NCI-H446 (cell line): ENCODE data around the gene TMEM132D.

Source experiments
- DNase-seq, 2 experiments: peaks; one replicate each; lab custom pipeline; 2025; lab: John Stamatoyannopoulos, UW

The TMEM132D gene

DNA sequence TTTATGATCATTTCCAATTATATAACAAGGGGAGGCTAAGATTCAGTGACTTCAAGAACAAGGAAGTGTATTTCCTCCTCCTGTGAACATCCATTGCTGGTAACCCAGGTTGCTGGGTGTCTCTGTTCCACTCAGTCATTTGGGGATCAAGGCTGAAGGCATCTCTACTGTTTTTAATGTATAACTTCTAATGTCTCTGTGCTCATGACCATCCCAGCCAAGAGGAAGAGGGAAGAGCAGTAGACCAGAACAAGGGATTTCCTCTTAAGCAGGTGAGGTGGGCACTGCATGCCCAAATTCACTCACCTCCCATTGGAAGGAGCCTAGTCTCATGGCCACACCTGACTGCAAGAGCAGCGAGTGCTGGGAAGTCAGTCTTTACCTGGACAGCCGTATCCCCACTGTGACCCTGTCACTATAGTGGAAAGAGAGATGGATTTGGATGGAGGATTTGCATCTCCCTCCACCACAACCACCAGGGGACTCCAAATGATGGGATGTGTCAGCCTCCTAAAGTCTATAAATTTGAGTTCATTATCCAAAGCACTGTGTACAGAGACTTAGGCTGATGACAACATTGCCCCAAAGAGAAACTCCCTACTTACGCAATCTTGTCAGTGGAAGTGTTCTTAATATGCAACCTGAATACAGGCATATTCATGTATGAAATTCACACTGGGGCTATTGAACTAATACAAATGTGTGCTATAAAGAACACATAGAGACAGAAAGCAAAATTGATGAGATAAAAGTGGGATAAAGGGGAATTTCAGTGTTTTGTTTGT lies 368.7 kb downstream of the TMEM132D start:
- no peak for DNase-seq

DNA sequence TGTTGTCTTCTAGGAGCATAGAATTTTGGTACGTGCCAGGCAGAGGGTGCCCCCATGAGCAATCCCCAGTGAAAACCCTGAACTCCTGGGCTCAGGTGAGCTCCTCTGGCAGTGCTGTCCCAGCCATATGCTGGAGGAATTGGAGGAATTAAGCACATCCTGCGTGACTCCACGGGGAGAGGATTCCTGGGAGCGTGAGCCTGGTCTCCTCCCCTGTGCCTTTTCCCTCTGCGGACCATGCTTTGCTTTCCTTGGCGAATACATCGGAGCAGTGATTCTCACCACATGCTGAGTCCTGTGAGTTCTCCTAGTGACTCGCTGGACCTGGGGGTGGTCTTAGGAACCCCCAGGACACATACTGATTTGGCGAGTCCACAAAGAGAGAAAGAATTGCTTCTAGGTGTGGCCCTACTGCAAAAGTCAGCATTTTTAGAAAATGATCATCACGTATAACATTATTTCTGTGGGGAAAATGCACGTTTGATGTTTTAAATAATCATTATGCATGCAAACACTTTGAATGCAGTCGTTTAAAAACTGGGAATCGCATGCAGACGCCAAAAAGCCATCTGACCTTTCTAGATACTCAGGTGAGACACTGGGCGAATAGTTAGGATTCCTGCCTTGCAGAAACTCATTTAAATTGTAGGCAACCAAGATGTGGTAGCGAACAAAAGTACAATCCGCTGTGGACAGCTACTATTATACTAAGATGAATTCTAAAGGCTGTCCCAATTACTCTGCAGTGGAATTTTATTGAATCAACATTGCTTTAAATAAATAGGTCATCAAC lies 370.9 kb downstream of the TMEM132D start:
- DNase-seq, result no peak

DNA sequence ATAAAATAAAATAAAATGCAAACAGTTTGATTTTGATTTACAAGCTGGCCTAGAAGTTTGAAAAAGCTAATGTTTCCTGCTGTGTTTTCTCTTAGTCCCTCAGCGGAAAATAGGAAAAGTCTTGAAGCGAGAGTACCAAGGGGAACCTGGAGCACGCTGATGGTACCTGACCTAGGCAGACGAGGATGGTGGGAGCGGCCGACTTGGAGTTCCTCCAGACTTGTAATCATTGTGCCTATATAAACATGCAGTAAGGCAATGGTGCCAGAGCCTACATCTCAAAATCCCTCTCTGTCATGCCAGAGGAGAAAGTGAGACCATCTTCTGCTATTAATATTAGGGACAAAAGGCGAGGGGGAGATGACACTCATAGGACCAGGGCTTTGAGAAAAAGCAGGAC lies 371.7 kb downstream of the TMEM132D start:
- no peak for DNase-seq

DNA sequence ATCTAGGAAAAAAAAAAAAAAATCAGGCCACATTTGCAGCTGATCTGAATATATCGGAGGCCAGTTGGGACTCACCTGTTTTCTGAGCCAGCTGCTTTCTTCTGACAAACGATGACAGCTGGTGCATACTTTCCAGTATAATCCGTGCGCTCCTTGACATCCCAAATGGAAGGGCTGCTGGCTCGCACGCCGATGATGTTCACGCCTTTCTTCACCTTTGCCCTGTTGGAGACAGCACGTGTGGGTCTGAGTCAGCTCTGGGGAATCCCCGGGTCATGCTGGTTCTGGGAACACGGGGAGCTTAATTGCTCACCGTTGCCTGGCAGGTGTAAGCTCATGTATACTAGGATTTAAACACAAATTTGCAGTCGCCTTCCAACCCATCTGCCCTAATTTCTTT lies 372.8 kb downstream of the TMEM132D start:
- DNase-seq, result no peak

DNA sequence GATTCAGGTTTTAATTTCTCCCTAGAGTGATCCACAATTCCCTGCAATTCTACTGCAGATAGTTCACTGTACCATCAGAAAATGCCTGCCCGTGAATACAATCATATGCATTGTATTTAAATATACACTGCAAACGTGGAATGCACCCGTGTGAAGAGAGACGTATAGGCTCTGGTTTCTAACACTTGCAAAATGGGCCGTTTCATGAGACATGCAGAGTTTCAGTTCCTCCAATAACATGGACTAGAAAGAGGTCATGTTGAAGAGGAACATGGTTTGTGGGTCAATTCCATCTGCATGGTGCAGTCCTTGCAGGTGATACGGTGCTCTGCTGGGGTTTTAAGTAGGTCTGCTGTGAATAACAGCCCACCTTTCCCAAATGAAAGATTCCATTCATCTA lies 373.3 kb downstream of the TMEM132D start:
- DNase-seq, result no peak

DNA sequence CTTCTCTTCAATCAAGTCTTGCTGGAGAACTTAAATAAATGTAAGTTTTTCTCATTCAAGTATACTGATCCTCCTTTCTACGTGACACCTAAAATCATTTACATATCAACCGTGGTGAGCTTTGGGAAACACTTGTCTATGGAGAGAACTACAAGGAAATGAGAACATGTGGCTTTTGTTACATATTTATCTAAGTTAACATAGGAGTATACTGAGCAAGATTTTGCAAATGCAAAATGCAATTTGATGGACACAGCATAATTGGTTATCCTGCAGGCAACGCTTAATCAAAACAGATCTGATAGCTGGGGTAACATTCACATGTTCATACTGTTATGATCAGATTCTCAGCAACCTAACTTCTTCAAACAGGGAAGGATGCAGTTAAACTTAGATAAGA lies 376.3 kb downstream of the TMEM132D start:
- no peak for DNase-seq

DNA sequence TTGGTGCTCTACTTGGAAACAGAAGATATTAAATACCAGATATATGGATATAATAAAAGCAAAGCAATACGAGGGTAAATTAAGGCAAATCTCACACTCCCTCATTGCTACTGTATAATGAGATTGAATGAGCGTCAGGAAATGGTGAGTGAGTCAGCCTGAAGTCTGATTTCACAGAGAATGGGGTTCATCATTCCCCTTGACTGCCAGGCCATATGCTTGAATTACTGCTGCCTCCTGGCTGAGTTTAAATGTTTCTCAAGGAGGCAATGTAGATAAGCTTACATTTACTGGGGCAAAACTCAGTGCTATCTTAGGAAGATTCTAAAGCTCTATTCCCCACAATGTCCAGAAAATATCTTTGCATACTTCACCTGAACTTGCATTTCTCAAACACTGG lies 380.2 kb downstream of the TMEM132D start:
- no peak for DNase-seq

DNA sequence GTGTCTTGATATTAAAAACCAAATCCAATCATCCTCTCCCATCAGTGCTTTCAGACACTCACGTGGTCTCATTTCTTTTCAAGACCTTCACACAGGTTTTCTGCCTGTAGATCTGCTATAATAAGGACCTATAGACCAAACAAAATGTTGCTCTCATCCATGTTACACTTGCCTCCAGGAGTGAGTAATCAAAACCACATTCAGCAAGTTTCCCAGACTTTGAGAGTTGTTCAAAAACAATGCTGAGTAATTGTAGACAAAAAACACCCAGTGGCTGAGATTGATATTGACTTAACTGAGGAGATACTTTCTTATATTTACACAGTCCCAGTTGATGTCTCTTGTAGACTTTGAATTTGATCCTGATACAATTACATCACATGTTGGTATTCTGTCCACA lies 383.1 kb downstream of the TMEM132D start:
- DNase-seq, result no peak

DNA sequence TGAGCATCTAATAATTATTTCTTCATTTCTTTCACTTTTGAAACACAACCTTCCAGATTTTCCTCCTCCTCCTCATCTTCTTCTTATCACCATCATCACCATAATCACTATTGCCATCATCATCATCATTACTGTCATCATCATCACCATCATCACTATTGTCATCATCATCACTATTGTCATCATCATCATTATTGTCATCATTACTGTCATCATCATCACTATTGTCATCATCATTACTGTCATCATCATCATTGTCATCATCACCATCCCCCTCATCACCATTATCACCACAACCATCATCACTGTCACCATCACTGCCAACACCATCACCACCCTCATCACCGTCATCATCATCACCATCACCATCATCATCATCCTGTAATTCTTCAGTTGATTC lies 400.0 kb downstream of the TMEM132D start:
- DNase-seq, result no peak

DNA sequence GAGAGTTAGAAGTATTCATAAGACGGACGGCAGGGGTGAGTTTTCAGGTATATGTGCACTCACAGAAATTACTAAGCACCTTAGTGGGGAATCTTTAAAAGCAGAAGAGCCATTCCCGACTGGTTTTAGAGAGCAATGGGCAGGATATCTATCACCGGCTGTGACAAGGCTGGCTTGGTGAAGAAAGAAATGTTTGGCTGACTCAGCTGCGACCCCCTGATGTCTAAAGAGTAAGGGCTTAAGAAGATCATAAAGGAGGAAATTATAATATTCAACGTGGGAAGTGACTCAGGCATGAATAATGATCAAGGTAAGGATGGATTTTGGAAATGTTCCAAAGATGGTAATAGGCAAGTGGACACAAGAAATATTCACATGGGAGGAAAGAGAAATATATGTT lies 407.6 kb downstream of the TMEM132D start:
- no peak for DNase-seq

DNA sequence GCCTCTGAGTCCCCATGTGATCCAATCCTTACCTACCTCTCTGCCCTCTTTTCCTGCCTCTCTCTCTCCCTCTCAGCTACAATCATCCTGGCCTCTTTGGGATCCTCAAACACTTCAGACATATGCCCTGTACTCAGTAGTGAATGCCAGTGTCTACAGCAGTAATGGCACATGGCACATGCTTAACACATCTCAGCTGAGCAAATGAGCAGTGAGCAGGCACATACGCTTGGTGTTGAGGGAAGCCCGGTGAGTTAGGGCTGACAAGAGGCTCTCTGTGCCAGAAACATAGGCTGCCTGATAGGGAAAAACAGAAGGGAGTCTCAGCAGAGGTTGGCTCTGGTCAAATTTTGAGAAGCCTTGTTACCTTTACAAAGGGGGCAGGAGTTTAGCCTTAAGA lies 409.1 kb downstream of the TMEM132D start:
- no peak for DNase-seq

DNA sequence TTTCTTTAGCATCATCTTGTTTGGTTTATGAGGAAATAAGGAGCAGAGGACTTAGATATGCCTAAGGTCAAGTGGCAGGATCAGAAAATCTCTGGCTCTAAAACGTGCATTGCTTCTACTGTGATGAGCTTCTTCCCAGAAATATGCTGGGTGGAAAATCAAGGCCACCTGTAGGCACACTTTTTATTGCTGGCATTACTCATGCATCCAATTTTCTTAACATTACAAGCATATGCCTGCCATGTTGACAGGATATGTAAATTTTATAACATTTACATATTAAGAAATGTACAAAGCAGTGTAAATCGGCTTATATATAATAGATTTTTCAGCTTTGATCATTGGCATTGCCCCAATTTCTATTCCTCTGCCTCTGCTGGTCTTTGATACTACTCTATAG lies 409.6 kb downstream of the TMEM132D start:
- no peak for DNase-seq

DNA sequence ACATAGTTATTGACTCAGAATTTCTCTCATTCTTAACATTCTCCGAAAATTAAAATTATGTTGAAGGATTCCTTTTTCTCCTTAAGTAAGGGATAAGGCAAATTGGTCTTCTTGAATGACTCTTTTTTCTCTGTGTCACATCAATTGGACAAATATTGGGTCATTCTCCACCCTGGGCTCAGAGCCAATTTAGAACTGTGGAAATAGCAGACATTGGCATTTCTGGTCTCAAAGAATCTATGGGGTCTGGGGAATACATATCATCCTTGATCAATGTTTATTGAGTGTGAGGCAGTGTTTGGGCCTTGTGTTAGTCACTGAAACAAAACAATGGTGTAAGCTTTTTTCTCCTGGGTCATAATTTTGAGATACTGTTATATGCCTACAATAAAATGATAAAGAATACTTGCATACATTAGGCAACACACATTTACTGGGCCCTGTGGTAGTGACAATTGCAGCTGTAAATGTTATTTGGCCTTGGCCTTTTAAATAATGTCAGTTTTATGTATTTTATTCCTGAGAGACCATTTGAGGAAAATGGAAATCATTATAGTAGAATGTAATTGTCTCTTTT lies 414.6 kb downstream of the TMEM132D start:
- DNase-seq, result no peak

DNA sequence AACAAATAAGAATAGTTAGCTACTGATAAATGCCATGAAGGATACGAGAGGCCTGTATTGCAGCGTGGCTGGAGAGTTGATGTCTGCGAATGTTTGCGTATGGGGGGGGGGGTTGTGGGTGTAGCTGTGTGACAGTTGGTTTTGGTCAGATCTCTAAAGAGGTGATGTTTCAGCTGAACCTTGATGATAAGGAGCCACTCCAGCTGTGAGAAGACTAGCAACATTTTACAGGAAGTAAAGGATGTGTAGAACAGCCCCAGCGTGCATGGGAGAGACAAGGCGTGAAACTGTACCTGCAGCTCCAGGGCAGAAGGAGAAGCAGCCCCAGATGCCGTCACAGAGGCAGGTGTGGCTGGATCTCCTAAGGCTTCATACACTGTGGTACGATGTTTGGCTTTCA lies 416.9 kb downstream of the TMEM132D start:
- DNase-seq, result no peak

DNA sequence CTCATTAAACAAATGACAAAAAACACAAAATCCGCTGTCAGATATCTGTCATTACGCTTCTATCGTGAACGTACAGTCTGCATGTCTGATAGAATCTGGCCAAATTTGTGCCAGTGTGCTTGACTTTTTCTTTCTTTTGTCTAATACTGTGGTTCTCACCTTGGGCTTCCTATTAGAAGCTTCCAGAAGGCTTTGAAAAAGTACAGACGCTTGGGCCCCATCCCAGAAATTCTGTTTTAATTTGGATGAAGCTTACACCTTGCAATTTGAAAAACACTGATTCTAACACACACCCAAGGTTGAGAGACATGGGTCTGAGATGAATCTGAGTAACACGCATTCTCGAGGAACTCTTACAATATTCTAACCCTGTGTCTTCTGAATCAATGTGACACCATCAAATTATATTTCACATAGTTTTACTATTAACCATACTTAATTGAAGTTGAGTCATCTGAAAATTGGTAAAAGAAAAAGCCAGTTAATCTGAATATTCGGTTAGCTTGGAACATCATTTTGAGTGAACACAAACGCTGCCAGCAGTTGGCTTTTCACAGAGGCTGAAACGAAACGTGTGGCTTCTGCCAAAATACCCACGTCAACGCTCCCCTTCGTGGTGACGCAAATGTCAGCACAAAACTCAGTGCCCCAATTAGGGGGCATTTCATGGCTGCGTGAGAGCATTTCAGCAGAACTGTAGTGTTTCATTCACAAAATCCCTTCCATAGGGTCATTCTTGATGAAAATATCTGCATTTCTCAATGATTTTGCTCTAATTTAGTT lies 420.5 kb downstream of the TMEM132D start:
- DNase-seq, result no peak

DNA sequence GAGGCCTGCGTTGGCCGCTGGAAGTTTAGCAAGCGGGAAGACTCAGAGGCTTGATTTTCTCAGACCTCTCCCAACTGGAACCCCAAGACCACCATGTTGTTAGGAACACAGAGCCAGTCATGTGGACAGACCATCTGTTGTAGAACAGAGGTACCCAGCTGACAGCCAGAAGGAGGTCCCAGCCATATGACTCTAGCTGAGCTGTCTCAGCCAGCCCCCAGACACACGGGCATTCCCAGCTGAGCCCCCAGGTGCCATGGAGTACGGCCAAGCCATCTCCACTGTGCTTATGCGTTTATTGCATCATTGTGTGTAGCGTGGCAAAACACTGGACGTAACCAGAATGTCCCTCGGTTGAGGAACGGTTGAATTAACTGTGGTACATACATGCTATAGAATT lies 421.9 kb downstream of the TMEM132D start:
- DNase-seq, result no peak

DNA sequence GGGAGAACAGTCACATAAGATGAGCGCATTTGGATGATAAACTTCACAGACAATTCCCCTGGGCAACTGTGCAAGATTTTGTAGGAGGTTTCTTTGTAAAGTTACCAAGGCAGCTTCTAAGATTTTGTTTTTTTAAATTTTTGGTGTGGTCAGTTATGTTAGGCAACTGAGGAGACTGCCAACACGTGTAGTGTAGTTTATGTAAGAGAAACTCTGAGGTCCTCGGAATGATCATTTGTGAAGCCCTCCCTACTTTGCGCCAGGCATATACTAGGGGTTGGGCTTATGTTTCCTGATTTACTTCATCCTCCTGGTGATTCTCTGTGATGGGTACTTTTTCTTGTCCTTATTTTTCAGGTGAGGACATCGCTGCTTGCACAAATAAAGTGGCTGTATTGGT lies 433.6 kb downstream of the TMEM132D start:
- DNase-seq, result no peak

DNA sequence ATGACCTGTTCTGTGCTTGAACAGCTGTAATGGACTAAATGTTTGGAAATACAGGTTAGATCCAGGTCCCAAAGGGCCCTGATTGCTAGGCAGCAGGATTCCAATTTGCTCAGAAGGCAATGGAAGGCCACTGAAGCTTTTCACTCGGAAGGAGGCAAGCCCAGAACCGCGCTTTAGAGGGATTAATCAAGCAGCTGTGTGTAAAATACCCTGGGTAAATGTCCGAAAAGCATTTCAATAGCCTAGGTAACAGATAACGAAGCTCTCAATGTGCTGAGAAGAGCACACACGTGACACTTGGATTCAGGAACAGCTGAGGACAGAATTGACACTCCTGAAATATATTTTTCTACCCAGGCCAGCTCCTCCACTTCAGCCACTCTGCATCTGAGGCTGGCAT lies 436.1 kb downstream of the TMEM132D start:
- no peak for DNase-seq

DNA sequence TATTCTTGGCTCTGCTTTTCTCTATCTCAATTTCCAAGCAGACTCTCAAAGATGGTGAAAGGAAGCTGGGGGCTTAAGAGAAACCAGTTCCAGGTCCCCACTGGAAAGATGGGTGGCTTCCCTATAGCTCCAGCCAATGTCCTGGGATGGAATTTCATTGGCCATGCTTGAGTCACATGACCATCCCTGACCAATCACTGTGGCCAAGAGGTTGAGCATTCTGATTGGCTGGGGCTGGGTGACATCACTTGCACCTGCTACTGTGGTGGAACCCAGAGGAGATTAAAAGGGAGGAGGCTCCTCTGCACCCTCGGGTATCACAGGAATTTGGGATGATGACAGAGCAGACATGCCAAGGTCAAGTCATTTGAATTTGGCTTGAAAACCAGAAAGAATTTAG lies 436.5 kb downstream of the TMEM132D start:
- DNase-seq, result no peak

DNA sequence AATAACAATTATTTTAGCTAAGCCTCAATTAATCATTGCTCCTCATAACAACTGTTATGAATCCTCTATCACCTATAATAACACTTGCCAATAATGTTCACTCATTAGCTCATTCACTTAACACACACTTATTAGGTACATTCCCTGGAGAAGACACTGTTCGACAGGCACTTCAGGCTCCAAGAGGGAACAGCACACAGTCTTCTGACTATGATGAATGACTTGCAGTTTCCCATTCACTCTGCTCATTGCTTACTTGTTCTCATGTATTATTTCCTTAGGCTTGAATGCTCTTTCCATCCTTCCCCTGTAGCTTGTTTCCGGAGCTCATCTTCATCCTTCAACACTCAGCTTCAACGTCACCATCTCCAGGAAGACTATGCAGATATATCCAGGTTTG lies 437.3 kb downstream of the TMEM132D start:
- no peak for DNase-seq

DNA sequence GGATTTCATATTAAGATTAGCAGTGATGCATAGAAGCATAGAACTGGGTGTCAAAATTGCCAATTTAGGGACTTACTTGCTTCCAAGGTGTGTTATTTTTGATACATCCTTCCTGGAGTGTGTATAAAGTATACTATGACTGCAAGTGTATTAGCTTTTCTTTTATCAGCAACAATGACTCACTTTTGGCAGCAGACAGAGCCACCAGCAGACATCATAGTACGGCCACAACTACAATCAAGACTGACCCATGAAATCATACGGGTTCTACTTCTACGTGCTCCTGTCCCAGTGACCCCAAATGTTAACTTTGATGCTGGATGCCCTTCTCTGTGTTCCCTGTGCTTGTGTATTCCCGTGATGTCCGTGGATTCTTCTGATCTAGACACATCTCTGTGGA lies 443.9 kb downstream of the TMEM132D start:
- DNase-seq, result no peak

DNA sequence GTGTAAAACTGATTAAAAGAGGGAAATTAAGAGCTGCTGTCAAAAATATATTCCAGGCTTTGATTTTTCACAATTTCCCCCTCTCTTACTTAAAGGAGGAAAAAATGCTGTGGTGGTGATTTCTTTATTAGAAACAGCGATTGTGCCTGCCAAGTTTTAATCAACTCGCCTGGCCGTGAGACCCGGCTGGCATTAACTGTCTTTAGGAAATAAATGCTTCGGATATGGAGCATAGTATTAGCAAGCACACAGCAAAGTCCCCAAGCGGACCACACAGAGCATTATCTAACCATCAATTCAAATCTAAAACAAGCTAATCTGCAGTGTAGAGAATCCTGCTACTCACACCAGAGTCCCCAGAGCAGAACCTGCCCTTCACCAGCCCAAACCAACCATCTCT lies 457.1 kb downstream of the TMEM132D start:
- no peak for DNase-seq

DNA sequence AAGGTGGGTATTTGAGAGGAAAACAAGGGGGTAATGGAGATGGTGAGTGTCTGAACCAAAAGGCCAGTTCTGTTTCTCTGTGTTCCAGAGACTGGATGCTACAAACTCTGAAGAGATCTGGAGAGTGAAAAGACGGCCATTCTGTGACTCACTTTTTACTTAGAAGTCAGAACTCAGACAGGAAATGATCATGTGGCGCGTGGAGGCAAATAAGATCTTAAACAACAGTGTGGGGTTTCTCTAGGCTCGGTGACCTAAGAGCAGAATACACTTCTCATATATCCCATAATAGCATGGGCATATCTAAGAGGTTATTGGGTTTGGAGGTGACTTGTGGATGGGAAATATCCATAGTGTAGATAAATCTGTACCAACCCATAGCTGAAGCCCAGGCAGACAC lies 463.5 kb downstream of the TMEM132D start:
- DNase-seq, result no peak
